Hepatocyte (in vitro differentiated cells): Measurements from ENCODE around the gene PTPN9.

Experiments
- EZH2 ChIP-seq: fragments of 200-600 bp; sonication (generic); IDR thresholded peaks from 2 replicates; pipeline ENCODE4 v1.6.1; 2016; ENCODE audit warnings: antibody characterized with exemption, mild to moderate bottlenecking, borderline replicate concordance
- EZH2phosphoT487 ChIP-seq: fragments of 200-600 bp; sonication (generic); IDR thresholded peaks from one replicate; pipeline ENCODE4 v1.6.1; 2018; ENCODE audit warnings: antibody characterized with exemption, mild to moderate bottlenecking, low read depth, moderate library complexity; ENCODE audit not compliant: unreplicated experiment, severe bottlenecking
- TF ChIP-seq, protein P1 (sequence below): fragments of 200-600 bp; sonication (generic); IDR thresholded peaks from 2 replicates; pipeline ENCODE4 v1.5.1; 2016; ENCODE audit warnings: antibody characterized with exemption, mild to moderate bottlenecking; ENCODE audit not compliant: poor library complexity

DNA sequence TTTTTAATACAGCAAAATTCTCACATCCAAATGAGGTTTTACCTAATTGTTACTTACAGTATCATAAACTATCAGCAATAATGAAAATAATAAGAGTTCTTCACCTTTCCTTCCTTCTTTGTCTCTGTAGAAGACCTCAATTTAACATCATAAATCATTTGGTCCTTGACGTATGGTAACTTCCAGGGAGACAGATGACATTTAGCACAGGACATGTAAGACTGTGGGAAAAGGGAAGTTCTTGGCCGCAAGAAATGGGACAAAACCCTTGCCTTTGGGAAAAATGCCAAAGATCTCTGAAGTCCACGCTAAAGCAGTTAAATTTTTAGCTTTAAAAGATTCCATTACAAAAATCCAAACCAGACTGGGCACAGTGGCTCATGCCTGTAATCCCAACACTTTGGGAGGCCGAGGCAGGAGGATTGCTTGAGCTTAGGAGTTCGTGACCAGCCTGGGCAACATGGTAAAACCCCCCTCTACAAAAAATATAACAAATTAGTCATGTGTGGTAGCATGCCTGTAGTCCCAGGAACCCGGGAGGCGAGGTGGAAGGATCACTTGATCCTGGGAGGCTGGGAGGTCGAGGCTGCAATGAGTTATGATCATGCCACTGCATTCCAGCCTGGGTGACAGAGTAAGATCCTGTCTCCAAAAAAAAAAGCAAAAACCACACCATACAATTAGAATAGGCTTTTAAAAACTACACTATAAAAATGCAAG is 8.8 kb downstream of the PTPN9 start:
- TF ChIP-seq, protein P1, sequence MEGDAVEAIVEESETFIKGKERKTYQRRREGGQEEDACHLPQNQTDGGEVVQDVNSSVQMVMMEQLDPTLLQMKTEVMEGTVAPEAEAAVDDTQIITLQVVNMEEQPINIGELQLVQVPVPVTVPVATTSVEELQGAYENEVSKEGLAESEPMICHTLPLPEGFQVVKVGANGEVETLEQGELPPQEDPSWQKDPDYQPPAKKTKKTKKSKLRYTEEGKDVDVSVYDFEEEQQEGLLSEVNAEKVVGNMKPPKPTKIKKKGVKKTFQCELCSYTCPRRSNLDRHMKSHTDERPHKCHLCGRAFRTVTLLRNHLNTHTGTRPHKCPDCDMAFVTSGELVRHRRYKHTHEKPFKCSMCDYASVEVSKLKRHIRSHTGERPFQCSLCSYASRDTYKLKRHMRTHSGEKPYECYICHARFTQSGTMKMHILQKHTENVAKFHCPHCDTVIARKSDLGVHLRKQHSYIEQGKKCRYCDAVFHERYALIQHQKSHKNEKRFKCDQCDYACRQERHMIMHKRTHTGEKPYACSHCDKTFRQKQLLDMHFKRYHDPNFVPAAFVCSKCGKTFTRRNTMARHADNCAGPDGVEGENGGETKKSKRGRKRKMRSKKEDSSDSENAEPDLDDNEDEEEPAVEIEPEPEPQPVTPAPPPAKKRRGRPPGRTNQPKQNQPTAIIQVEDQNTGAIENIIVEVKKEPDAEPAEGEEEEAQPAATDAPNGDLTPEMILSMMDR, result no peak
- TF ChIP-seq EZH2phosphoT487, result no peak
- no peak for TF ChIP-seq EZH2
